Right lobe of liver (tissue), 4 donors: Measurements from ENCODE around the gene LMO7.

Experiments
- CTCF ChIP-seq, 4 donors: fragments of 200-600 bp in 3 of 4; fragments of 450-650 bp in 1 of 4; IDR thresholded peaks; one replicate each; pipeline versions ENCODE4 v1.5.1 to v1.8.0; 2016 to 2022; ENCODE audit warnings: antibody characterized with exemption in 4 of 4, mild to moderate bottlenecking in 2 of 4
- POLR2A ChIP-seq: fragments of 450-650 bp; IDR thresholded peaks from one replicate; pipeline ENCODE4 v1.6.1; 2017; ENCODE audit warnings: antibody characterized with exemption, mild to moderate bottlenecking
- donor health status: DM: no; HTN: no; CAD: no.
- donor health status: DM: no; HTN: no; CAD: no.
- donor health status: DM: no; HTN: yes; CAD: no.

DNA sequence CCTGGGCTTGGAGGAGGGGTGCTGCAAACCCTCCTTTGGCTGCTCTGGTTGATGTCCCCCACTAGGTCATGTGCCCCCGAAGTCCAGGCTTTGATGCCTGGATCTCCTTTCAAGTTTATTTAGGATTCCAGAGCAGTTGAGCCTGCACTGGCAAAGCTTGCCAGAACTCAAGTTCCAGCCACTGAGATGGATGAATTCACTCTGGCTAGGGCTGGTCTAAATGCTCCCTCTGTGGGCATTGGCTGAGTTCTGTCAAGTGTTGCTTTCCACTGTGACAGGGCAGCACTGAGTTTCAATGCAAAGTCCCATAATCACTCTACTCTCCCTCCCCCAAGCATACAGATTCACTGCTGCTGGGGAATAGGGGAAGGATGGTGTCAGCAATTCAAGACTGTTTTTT is 17.8 kb upstream of the LMO7 start:
- TF ChIP-seq CTCF (IDR thresholded peaks at IDR 0.05) (no peak), POLR2A (no peak)
